Hepatocyte (in vitro differentiated cells): ENCODE results near the gene DCXR. TPM values are rescaled to one million over a fixed set of nuclear protein-coding genes. Genes with fewer than 3 reads are reported as not detected.

ENCODE experiments used
- DNase-seq: peaks from one replicate; pipeline ENCODE4 v3.0.0-alpha.2; 2016; ENCODE audit warnings: low spot score
- H2AFZ ChIP-seq: fragments of 200-600 bp; sonication (generic); 2 replicates; pipeline ENCODE4 v1.6.0; 2016; ENCODE audit warnings: antibody characterized with exemption, mild to moderate bottlenecking
- H3K27ac ChIP-seq: fragments of 200-600 bp; sonication (generic); 2 replicates; pipeline ENCODE4 v1.5.1; 2016; ENCODE audit warnings: mild to moderate bottlenecking
- H3K27me3 ChIP-seq: fragments of 200-600 bp; sonication (generic); 2 replicates; pipeline ENCODE4 v1.6.1; 2016
- H3K36me3 ChIP-seq: fragments of 200-600 bp; sonication (generic); replicated peaks from 2 replicates; pipeline ENCODE4 v1.5.1; 2016; ENCODE audit warnings: low read depth; ENCODE audit not compliant: insufficient read depth
- H3K4me1 ChIP-seq: fragments of 200-600 bp; sonication (generic); 2 replicates; pipeline ENCODE4 v1.5.1; 2016; ENCODE audit warnings: mild to moderate bottlenecking, moderate library complexity; ENCODE audit not compliant: insufficient read depth
- H3K4me2 ChIP-seq: fragments of 200-600 bp; sonication (generic); 2 replicates; pipeline ENCODE4 v1.6.0; 2016
- H3K4me3 ChIP-seq: fragments of 200-600 bp; sonication (generic); 2 replicates; pipeline ENCODE4 v1.5.1; 2016; ENCODE audit warnings: mild to moderate bottlenecking
- H3K79me2 ChIP-seq: fragments of 200-600 bp; sonication (generic); 2 replicates; pipeline ENCODE4 v1.6.0; 2017; ENCODE audit warnings: mild to moderate bottlenecking
- H3K9me2 ChIP-seq: fragments of 200-600 bp; sonication (generic); replicated peaks from 2 replicates; pipeline ENCODE4 v1.6.0; 2017; ENCODE audit warnings: mild to moderate bottlenecking; ENCODE audit not compliant: insufficient read depth
- H3K9me3 ChIP-seq: fragments of 200-600 bp; sonication (generic); 2 replicates; pipeline ENCODE4 v1.5.1; 2016; ENCODE audit warnings: low read depth, mild to moderate bottlenecking
- H4K20me1 ChIP-seq: fragments of 200-600 bp; sonication (generic); 2 replicates; pipeline ENCODE4 v1.6.0; 2016; ENCODE audit warnings: mild to moderate bottlenecking; ENCODE audit not compliant: insufficient read depth, poor library complexity, severe bottlenecking
- CTCF ChIP-seq: fragments of 200-600 bp; sonication (generic); IDR thresholded peaks from 2 replicates; pipeline ENCODE4 v1.5.1; 2016; ENCODE audit warnings: antibody characterized with exemption, mild to moderate bottlenecking; ENCODE audit not compliant: poor library complexity
- EZH2 ChIP-seq: fragments of 200-600 bp; sonication (generic); IDR thresholded peaks from 2 replicates; pipeline ENCODE4 v1.6.1; 2016; ENCODE audit warnings: antibody characterized with exemption, mild to moderate bottlenecking, borderline replicate concordance
- EZH2phosphoT487 ChIP-seq: fragments of 200-600 bp; sonication (generic); IDR thresholded peaks from one replicate; pipeline ENCODE4 v1.6.1; 2018; ENCODE audit warnings: antibody characterized with exemption, mild to moderate bottlenecking, low read depth, moderate library complexity; ENCODE audit not compliant: unreplicated experiment, severe bottlenecking
- WGBS: methylation state at CpG from one replicate; pipeline ENCODE4 v1.1.6; 2016; ENCODE audit warnings: low lambda C conversion rate; ENCODE audit errors: missing lambda C conversion rate; 5-methylcytosine and 5-hydroxymethylcytosine counted together
- polyA plus RNA-seq: library from polyadenylated mRNA; unstranded; fragments of >200 nt; fragmentation: Nextera tagmentation; extraction: Ambion mirVana; gene quantifications from 2 replicates; pipeline ENCODE4 v1.2.1, GENCODE V29; 2016
- total RNA-seq: library from RNA; depleted of rRNA; stranded (reverse); fragments of >200 nt; gene quantifications from 2 replicates; pipeline ENCODE4 v1.2.3, GENCODE V29; 2014

The DCXR gene
- total and polyA plus RNA-seq, 2 experiments from 2014 or later = 118 to 207 TPM

GRCh38 chr17:82054351-82055022 lies 17.0 kb upstream of the DCXR start:
- H3K4me1 ChIP-seq = peaks cover 17% of the 10 kb centered on the region

GRCh38 chr17:82053556-82054263 lies 16.2 kb upstream of the DCXR start:
- H3K4me3 ChIP-seq = no peak overlapping the region
- no peaks in the 10 kb centered on the region for H3K9me3 ChIP-seq
- TF ChIP-seq CTCF (no peak), EZH2phosphoT487 (no peak), EZH2 (no peak)
- H3K27ac ChIP-seq = no peak overlapping the region
- no peak overlapping the region for H2AFZ ChIP-seq
- H3K79me2 ChIP-seq = peaks cover 28% of the 10 kb centered on the region
- peaks cover 17% of the 10 kb centered on the region for H3K4me1 ChIP-seq
- H3K4me2 ChIP-seq = peak overlapping the region; percentile 99
- peaks cover 3% of the 10 kb centered on the region for H4K20me1 ChIP-seq
- H3K9me2 ChIP-seq = no peaks in the 10 kb centered on the region
- H3K27me3 ChIP-seq = no peaks in the 10 kb centered on the region
- no peak for DNase-seq
- WGBS = 96% methylated on average over 26 of the region's 28 CpGs
- H3K36me3 ChIP-seq = no peaks in the 10 kb centered on the region

More at GRCh38 chr17:82054351-82055022, 17.0 kb upstream of the DCXR start:
- TF ChIP-seq CTCF (no peak), EZH2 (no peak), EZH2phosphoT487 (no peak)
- no peak overlapping the region for H3K4me2 ChIP-seq
- DNase-seq = no peak
- H3K9me2 ChIP-seq = no peaks in the 10 kb centered on the region
- peaks cover 3% of the 10 kb centered on the region for H4K20me1 ChIP-seq
- no peaks in the 10 kb centered on the region for H3K9me3 ChIP-seq
- no peak overlapping the region for H2AFZ ChIP-seq
- H3K4me3 ChIP-seq = no peak overlapping the region
- peaks cover 28% of the 10 kb centered on the region for H3K79me2 ChIP-seq
- no peaks in the 10 kb centered on the region for H3K36me3 ChIP-seq
- no peaks in the 10 kb centered on the region for H3K27me3 ChIP-seq
- WGBS = 97% methylated on average over 38 of the region's 38 CpGs
- no peak overlapping the region for H3K27ac ChIP-seq

GRCh38 chr17:82053130-82053529 lies 15.6 kb upstream of the DCXR start:
- no peak overlapping the region for H3K27ac ChIP-seq
- 97% methylated on average over 14 of the region's 19 CpGs for WGBS
- TF ChIP-seq CTCF (no peak), EZH2phosphoT487 (no peak), EZH2 (no peak)
- peaks cover 28% of the 10 kb centered on the region for H3K79me2 ChIP-seq
- H3K4me3 ChIP-seq = no peak overlapping the region
- no peak overlapping the region for H2AFZ ChIP-seq
- H3K27me3 ChIP-seq = no peaks in the 10 kb centered on the region
- H3K4me1 ChIP-seq = peaks cover 17% of the 10 kb centered on the region
- peak overlapping the region; percentile 99 for H3K4me2 ChIP-seq
- DNase-seq = no peak
- H3K9me3 ChIP-seq = no peaks in the 10 kb centered on the region
- no peaks in the 10 kb centered on the region for H3K36me3 ChIP-seq
- no peaks in the 10 kb centered on the region for H3K9me2 ChIP-seq
- peaks cover 3% of the 10 kb centered on the region for H4K20me1 ChIP-seq
